Keratinocyte (primary cell): Measurements from ENCODE around the gene SPOCD1. TPM values are rescaled to one million over a fixed set of nuclear protein-coding genes. Genes with fewer than 3 reads are reported as not detected.

Source experiments
- DNase-seq: peaks from one replicate; pipeline ENCODE4 v3.0.0-alpha.2; 2011; ENCODE audit warnings: low read depth, missing footprints, low spot score
- FAIRE-seq: peaks from 2 replicates; lab custom pipeline; 2011; peaks lifted over from hg19 to GRCh38; lab: Jason Lieb, UNC
- H2AFZ ChIP-seq: 2 replicates; pipeline ENCODE4 v1.6.0; 2012; ENCODE audit warnings: low read length, control low read depth, inconsistent platforms; ENCODE audit not compliant: control insufficient read depth
- H3K27ac ChIP-seq: 2 replicates; pipeline ENCODE4 v1.5.1; 2011; ENCODE audit warnings: low read length; ENCODE audit not compliant: control insufficient read depth, insufficient read depth
- H3K27me3 ChIP-seq: 3 replicates; pipeline ENCODE4 v1.6.0; 2011; ENCODE audit warnings: low read length; ENCODE audit not compliant: control insufficient read depth, insufficient read depth; ENCODE audit errors: extremely low read depth
- H3K36me3 ChIP-seq, 2 experiments: 2 replicates in 1 of 2; 3 replicates in 1 of 2; pipeline ENCODE4 v1.5.1; 2011; ENCODE audit warnings: low read length in 2 of 2, mild to moderate bottlenecking in 1 of 2; ENCODE audit not compliant: control insufficient read depth in 2 of 2, insufficient read depth in 2 of 2; ENCODE audit errors: extremely low read depth in 1 of 2
- H3K4me1 ChIP-seq: 3 replicates; pipeline ENCODE4 v1.5.1; 2011; ENCODE audit warnings: low read length; ENCODE audit not compliant: control insufficient read depth, insufficient read depth; ENCODE audit errors: extremely low read depth
- H3K4me2 ChIP-seq: 3 replicates; pipeline ENCODE4 v1.6.0; 2011; ENCODE audit warnings: low read depth, low read length; ENCODE audit not compliant: control insufficient read depth, insufficient read depth; ENCODE audit errors: extremely low read depth
- H3K4me3 ChIP-seq, 3 experiments: fragments of 200-600 bp in 1 of 3; sonication (generic) in 1 of 3; 2 replicates in 2 of 3; 3 replicates in 1 of 3; pipeline ENCODE4 v1.5.1; 2011 to 2016; ENCODE audit warnings: low read length in 3 of 3, mild to moderate bottlenecking in 3 of 3, control low read depth in 2 of 3, inconsistent platforms in 1 of 3, low read depth in 1 of 3, mixed read lengths in 1 of 3, mixed run types in 1 of 3, moderate library complexity in 1 of 3; ENCODE audit not compliant: control insufficient read depth in 2 of 3, insufficient read depth in 2 of 3; ENCODE audit errors: extremely low read depth in 1 of 3
- H3K79me2 ChIP-seq: 2 replicates; pipeline ENCODE4 v1.6.0; 2012; ENCODE audit warnings: low read length; ENCODE audit not compliant: control insufficient read depth, insufficient read depth
- H3K9ac ChIP-seq: 3 replicates; pipeline ENCODE4 v1.6.0; 2011; ENCODE audit warnings: low read length; ENCODE audit not compliant: control insufficient read depth, insufficient read depth; ENCODE audit errors: extremely low read depth
- H3K9me1 ChIP-seq: 3 replicates; pipeline ENCODE4 v1.6.0; 2011; ENCODE audit warnings: low read length; ENCODE audit not compliant: control insufficient read depth, insufficient read depth; ENCODE audit errors: extremely low read depth
- H3K9me3 ChIP-seq: 2 replicates; pipeline ENCODE4 v1.5.1; 2012; ENCODE audit warnings: low read depth, low read length; ENCODE audit not compliant: control insufficient read depth
- H4K20me1 ChIP-seq: 3 replicates; pipeline ENCODE4 v1.6.0; 2011; ENCODE audit warnings: low read length; ENCODE audit not compliant: control insufficient read depth, insufficient read depth; ENCODE audit errors: extremely low read depth
- EZH2 ChIP-seq: IDR thresholded peaks from one replicate; pipeline ENCODE4 v1.6.1; 2012; ENCODE audit warnings: inconsistent platforms, mild to moderate bottlenecking, low read length, moderate library complexity
- dilution Hi-C: fragments of 300-500 bp; cut with MboI; formaldehyde crosslinking; loops from one replicate; pipeline ENCODE4 v1.7.0; 2020; ENCODE audit warnings: low sequenced_read_pairs; ENCODE audit not compliant: extremely low pct_ligation_motif_present
- polyA plus RNA-seq, 5 experiments: library from polyadenylated mRNA; depleted of rRNA in 3 of 5; stranded (reverse) in 3 of 5; stranded (forward) in 1 of 5; unstranded in 1 of 5; fragments of >200 nt; gene quantifications; 1 replicate in 1 of 5; 2 replicates in 3 of 5; 3 replicates in 1 of 5; pipeline versions ENCODE4 v1.2.1 to v1.2.3, GENCODE V29; 2011 to 2012; ENCODE audit warnings: missing spikeins in 2 of 5, low read depth in 1 of 5, low replicate concordance in 1 of 5
- TF ChIP-seq, protein P1 (sequence below), 3 experiments: IDR thresholded peaks in 1 of 3; conservative IDR thresholded peaks in 1 of 3; optimal IDR thresholded peaks in 1 of 3; 2 replicates in 2 of 3; 3 replicates in 1 of 3; pipeline versions ENCODE3 to v1.5.1; 2011; ENCODE audit warnings: low read length in 3 of 3, mild to moderate bottlenecking in 3 of 3, moderate library complexity in 2 of 3, control low read depth in 1 of 3, inconsistent platforms in 1 of 3; ENCODE audit not compliant: insufficient read depth in 2 of 3; ENCODE audit errors: extremely low read depth in 1 of 3

SPOCD1 gene
- polyA plus RNA-seq, 1 donor (not counting 4 experiments of a cell fraction or from before 2014, with no cell fraction given): 4.7 TPM

DNA sequence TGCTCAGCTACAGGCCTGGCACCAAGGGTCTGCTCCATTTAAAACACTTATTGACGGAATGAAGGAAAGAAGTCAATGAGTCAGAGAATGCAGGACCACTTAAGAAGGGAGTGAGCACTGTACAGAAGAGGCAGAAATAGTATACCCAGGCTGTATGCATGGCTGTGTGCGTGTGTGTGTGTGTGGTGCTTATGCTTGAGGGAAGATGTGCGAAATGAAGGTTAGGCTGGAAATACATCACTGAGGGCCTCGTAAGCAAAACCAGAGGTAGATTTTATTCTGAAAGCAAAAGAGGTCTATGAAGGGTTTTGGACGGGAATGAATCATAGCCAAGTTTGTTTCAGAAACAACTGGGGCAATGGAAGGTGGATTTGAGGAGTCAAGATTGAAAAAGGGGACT is 42.0 kb downstream of the SPOCD1 start:
- no peak overlapping the region for H3K4me3 ChIP-seq
- FAIRE-seq: no peak
- no peak overlapping the region for H3K27ac ChIP-seq
- peaks cover 29% of the 10 kb centered on the region for H3K27me3 ChIP-seq
- no peaks in the 10 kb centered on the region for H4K20me1 ChIP-seq
- no peaks in the 10 kb centered on the region for H3K9me3 ChIP-seq
- no peak for DNase-seq
- H3K79me2 ChIP-seq: no peaks in the 10 kb centered on the region
- no peak for TF ChIP-seq EZH2
- TF ChIP-seq, protein P1, sequence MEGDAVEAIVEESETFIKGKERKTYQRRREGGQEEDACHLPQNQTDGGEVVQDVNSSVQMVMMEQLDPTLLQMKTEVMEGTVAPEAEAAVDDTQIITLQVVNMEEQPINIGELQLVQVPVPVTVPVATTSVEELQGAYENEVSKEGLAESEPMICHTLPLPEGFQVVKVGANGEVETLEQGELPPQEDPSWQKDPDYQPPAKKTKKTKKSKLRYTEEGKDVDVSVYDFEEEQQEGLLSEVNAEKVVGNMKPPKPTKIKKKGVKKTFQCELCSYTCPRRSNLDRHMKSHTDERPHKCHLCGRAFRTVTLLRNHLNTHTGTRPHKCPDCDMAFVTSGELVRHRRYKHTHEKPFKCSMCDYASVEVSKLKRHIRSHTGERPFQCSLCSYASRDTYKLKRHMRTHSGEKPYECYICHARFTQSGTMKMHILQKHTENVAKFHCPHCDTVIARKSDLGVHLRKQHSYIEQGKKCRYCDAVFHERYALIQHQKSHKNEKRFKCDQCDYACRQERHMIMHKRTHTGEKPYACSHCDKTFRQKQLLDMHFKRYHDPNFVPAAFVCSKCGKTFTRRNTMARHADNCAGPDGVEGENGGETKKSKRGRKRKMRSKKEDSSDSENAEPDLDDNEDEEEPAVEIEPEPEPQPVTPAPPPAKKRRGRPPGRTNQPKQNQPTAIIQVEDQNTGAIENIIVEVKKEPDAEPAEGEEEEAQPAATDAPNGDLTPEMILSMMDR (optimal IDR thresholded peaks at IDR 0.05 in 1 of 3, IDR thresholded peaks at IDR 0.05 in 1 of 3, conservative IDR thresholded peaks at IDR 0.05 in 1 of 3; ENCODE audit: extremely low read depth in 1 of 3, insufficient read depth in 2 of 3, low read length in 3 of 3): no peak
- peaks cover 8% of the 10 kb centered on the region for H3K4me1 ChIP-seq
- H3K9ac ChIP-seq: no peak overlapping the region
- no peak overlapping the region for H2AFZ ChIP-seq
- dilution Hi-C loops: no loop called here
- H3K36me3 ChIP-seq: no peaks in the 10 kb centered on the region
- H3K4me2 ChIP-seq: no peak overlapping the region
- no peaks in the 10 kb centered on the region for H3K9me1 ChIP-seq

DNA sequence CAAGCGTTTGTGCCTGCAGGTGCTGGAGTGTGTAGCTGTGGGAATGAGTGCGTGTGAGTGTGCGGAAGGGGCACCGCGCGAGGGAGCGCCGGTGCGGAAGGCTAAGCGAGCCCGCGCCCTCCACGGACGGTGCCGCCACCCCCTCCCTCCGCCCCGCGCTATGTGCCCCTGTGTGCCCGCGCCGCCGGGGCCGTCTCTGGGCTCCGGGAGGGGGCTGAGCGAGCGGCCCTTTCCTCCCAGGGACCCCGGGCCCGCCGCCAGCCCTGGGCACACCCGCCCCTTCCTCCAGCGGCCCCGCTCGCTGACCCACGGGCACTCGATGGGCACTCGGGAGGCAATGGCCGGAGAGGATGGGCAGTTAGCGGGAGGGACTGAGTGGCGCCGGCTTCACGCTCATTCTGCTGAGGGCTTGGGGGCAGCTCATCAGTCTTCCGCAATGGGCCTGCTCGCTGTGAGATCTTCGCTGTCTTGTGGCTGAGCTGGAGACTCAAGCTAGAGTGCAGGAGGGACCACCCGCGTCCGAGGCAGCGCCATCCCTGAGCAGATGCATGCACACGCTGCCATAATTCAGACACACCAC is 43.1 kb downstream of the SPOCD1 start:
- dilution Hi-C loops: no loop called here
- H3K4me1 ChIP-seq: peaks cover 8% of the 10 kb centered on the region
- H3K9ac ChIP-seq: peak overlapping the region; percentile 74
- H3K9me1 ChIP-seq: no peaks in the 10 kb centered on the region
- H3K27me3 ChIP-seq: peaks cover 36% of the 10 kb centered on the region
- H4K20me1 ChIP-seq: no peaks in the 10 kb centered on the region
- no peaks in the 10 kb centered on the region for H3K79me2 ChIP-seq
- DNase-seq: no peak
- H3K36me3 ChIP-seq: no peaks in the 10 kb centered on the region
- H3K4me3 ChIP-seq: peak overlapping the region in 1 of 3 experiments; percentile 56
- no peaks in the 10 kb centered on the region for H3K9me3 ChIP-seq
- no peak overlapping the region for H3K27ac ChIP-seq
- H2AFZ ChIP-seq: no peak overlapping the region
- TF ChIP-seq EZH2: no peak
- TF ChIP-seq, protein P1 (optimal IDR thresholded peaks at IDR 0.05 in 1 of 3, IDR thresholded peaks at IDR 0.05 in 1 of 3, conservative IDR thresholded peaks at IDR 0.05 in 1 of 3; ENCODE audit: extremely low read depth in 1 of 3, insufficient read depth in 2 of 3, low read length in 3 of 3): no peak
- no peak for FAIRE-seq
- H3K4me2 ChIP-seq: peak overlapping the region; percentile 80
